ENCODE results near the gene DOCK8.

The DOCK8 gene

GRCh38 chr9:436482-436881 lies 221.8 kb downstream of the DOCK8 start:
- DNase-seq: no peak

GRCh38 chr9:437066-437465 lies 222.4 kb downstream of the DOCK8 start:
- DNase-seq: no peak

GRCh38 chr9:437574-438001 lies 222.9 kb downstream of the DOCK8 start:
- DNase-seq: no peak

- no peak for DNase-seq
These were observed 223.4 kb downstream of the DOCK8 start for GRCh38 chr9:438066-438465.

GRCh38 chr9:438961-439768 lies 224.5 kb downstream of the DOCK8 start:
- no peak for DNase-seq

GRCh38 chr9:441126-441525 lies 226.5 kb downstream of the DOCK8 start:
- DNase-seq: no peak

- DNase-seq: no peak
These were observed 229.9 kb downstream of the DOCK8 start for GRCh38 chr9:444528-444927.

GRCh38 chr9:445033-445432 lies 230.4 kb downstream of the DOCK8 start:
- DNase-seq: no peak

- DNase-seq: no peak
These were observed 231.5 kb downstream of the DOCK8 start for GRCh38 chr9:446074-446699.

GRCh38 chr9:447230-448025 lies 232.8 kb downstream of the DOCK8 start:
- no peak for DNase-seq

- DNase-seq: no peak
These were observed 235.4 kb downstream of the DOCK8 start for GRCh38 chr9:450057-450456.

GRCh38 chr9:450561-450960 lies 235.9 kb downstream of the DOCK8 start:
- DNase-seq: no peak

GRCh38 chr9:453832-454231 lies 239.2 kb downstream of the DOCK8 start:
- DNase-seq: no peak

- no peak for DNase-seq
These were observed 241.7 kb downstream of the DOCK8 start for GRCh38 chr9:456365-456764.

GRCh38 chr9:458590-458989 lies 243.9 kb downstream of the DOCK8 start:
- no peak for DNase-seq

- no peak for DNase-seq
These were observed 245.1 kb downstream of the DOCK8 start for GRCh38 chr9:459491-460444.

GRCh38 chr9:462121-462520 lies 247.5 kb downstream of the DOCK8 start:
- DNase-seq: no peak

GRCh38 chr9:462606-463005 lies 247.9 kb downstream of the DOCK8 start:
- DNase-seq: no peak

GRCh38 chr9:463455-464171 lies 248.9 kb downstream of the DOCK8 start:
- no peak for DNase-seq

GRCh38 chr9:466747-467146 lies 252.1 kb downstream of the DOCK8 start:
- no peak for DNase-seq

- no peak for DNase-seq
These were observed 254.2 kb downstream of the DOCK8 start for GRCh38 chr9:468766-469426.
